Fibroblast of lung (primary cell): ENCODE measurements around the gene DPH3.

Source experiments
- EZH2 ChIP-seq: IDR thresholded peaks from 2 replicates; pipeline ENCODE4 v1.5.1; 2012; ENCODE audit warnings: low read length, control low read depth, mild to moderate bottlenecking; ENCODE audit errors: missing control alignments
- TF ChIP-seq, protein P1 (sequence below), 2 donors: IDR thresholded peaks in 1 of 2; conservative IDR thresholded peaks in 1 of 2; 1 replicate in 1 of 2; 2 replicates in 1 of 2; pipeline ENCODE4 v1.5.1; 2011 to 2012; ENCODE audit warnings: low read length in 2 of 2, control low read depth in 1 of 2, inconsistent platforms in 1 of 2, low read depth in 1 of 2, mild to moderate bottlenecking in 1 of 2

- TF ChIP-seq, protein P1, sequence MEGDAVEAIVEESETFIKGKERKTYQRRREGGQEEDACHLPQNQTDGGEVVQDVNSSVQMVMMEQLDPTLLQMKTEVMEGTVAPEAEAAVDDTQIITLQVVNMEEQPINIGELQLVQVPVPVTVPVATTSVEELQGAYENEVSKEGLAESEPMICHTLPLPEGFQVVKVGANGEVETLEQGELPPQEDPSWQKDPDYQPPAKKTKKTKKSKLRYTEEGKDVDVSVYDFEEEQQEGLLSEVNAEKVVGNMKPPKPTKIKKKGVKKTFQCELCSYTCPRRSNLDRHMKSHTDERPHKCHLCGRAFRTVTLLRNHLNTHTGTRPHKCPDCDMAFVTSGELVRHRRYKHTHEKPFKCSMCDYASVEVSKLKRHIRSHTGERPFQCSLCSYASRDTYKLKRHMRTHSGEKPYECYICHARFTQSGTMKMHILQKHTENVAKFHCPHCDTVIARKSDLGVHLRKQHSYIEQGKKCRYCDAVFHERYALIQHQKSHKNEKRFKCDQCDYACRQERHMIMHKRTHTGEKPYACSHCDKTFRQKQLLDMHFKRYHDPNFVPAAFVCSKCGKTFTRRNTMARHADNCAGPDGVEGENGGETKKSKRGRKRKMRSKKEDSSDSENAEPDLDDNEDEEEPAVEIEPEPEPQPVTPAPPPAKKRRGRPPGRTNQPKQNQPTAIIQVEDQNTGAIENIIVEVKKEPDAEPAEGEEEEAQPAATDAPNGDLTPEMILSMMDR (conservative IDR thresholded peaks at IDR 0.05 in 1 of 2, IDR thresholded peaks at IDR 0.05 in 1 of 2; ENCODE audit: low read depth in 1 of 2, low read length in 2 of 2) = no peak
- no peak for TF ChIP-seq EZH2
Measured at GRCh38 chr3:16243706-16244490, 20.8 kb downstream of the DPH3 start.
